Measurements from ENCODE around the gene TSPAN1. TPM values are rescaled to one million over a fixed set of nuclear protein-coding genes. Genes with fewer than 3 reads are reported as not detected.
A peak's percentile ranks its signal among the peaks of the same experiment; 100 is the strongest.

Gene TSPAN1
- total and polyA plus RNA-seq, 4 donors = 0.33 to 7.0 (median 2.1) TPM

DNA sequence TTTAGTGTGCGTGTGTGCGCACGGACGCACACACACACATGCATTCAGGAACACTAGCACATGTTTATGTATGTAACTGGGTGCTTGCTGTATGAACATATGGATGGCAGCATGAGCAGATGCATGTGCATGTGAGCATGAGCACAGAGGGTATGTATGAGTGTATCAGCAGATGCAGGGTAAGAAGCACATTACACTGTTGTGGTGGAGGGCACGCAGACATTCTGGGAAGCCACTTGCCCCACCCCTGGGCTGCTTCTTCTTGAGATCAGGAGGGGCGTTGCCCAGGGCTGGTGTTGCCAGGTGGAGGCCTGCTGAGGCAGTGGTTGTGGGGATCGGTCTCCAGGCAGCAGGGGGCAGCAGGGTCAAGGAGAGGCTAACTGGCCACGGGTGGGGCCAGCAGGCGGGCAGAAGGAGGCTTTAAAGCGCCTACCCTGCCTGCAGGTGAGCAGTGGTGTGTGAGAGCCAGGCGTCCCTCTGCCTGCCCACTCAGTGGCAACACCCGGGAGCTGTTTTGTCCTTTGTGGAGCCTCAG lies 5.3 kb downstream of the TSPAN1 start:
- H3K27me3 ChIP-seq (ENCODE audit: control insufficient read depth in 4 of 4, insufficient read depth in 4 of 4, low read length in 3 of 4) = no peaks in the 10 kb centered on the region
- no peaks in the 10 kb centered on the region for H3K36me3 ChIP-seq (ENCODE audit: control insufficient read depth in 4 of 4, insufficient read depth in 3 of 4, low read depth in 1 of 4, low read length in 3 of 4)
- no peak overlapping the region for H3K9ac ChIP-seq (ENCODE audit: low read depth in 1 of 2, low read length in 2 of 2)
- H3K4me3 ChIP-seq (ENCODE audit: low read depth in 1 of 3, low read length in 3 of 3) = no peak overlapping the region
- 58% methylated on average over 12 of the region's 12 CpGs for WGBS
- DNase-seq (ENCODE audit: low spot score) = no peak
- H3K27ac ChIP-seq (ENCODE audit: low read depth in 1 of 2, low read length in 2 of 2) = no peak overlapping the region
- TF ChIP-seq RXRA (IDR thresholded peaks at IDR 0.05) (no peak), RAD21 (IDR thresholded peaks at IDR 0.05) (peak; percentile 9 to 50), HNF4A (conservative IDR thresholded peaks at IDR 0.05) (no peak), EGR1 (IDR thresholded peaks at IDR 0.05; ENCODE audit: low read depth in 2 of 2) (no peak), TAF1 (conservative IDR thresholded peaks at IDR 0.05) (no peak)
- TF ChIP-seq, protein P1, sequence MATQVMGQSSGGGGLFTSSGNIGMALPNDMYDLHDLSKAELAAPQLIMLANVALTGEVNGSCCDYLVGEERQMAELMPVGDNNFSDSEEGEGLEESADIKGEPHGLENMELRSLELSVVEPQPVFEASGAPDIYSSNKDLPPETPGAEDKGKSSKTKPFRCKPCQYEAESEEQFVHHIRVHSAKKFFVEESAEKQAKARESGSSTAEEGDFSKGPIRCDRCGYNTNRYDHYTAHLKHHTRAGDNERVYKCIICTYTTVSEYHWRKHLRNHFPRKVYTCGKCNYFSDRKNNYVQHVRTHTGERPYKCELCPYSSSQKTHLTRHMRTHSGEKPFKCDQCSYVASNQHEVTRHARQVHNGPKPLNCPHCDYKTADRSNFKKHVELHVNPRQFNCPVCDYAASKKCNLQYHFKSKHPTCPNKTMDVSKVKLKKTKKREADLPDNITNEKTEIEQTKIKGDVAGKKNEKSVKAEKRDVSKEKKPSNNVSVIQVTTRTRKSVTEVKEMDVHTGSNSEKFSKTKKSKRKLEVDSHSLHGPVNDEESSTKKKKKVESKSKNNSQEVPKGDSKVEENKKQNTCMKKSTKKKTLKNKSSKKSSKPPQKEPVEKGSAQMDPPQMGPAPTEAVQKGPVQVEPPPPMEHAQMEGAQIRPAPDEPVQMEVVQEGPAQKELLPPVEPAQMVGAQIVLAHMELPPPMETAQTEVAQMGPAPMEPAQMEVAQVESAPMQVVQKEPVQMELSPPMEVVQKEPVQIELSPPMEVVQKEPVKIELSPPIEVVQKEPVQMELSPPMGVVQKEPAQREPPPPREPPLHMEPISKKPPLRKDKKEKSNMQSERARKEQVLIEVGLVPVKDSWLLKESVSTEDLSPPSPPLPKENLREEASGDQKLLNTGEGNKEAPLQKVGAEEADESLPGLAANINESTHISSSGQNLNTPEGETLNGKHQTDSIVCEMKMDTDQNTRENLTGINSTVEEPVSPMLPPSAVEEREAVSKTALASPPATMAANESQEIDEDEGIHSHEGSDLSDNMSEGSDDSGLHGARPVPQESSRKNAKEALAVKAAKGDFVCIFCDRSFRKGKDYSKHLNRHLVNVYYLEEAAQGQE (IDR thresholded peaks at IDR 0.05) = no peak
- H3K9me3 ChIP-seq (ENCODE audit: control insufficient read depth in 4 of 4, low read length in 3 of 4) = no peaks in the 10 kb centered on the region
- H3K4me1 ChIP-seq (ENCODE audit: control insufficient read depth in 4 of 4, insufficient read depth in 4 of 4, low read length in 3 of 4) = peaks cover 2 to 28% (median 18%) of the 10 kb centered on the region in 4 donors

DNA sequence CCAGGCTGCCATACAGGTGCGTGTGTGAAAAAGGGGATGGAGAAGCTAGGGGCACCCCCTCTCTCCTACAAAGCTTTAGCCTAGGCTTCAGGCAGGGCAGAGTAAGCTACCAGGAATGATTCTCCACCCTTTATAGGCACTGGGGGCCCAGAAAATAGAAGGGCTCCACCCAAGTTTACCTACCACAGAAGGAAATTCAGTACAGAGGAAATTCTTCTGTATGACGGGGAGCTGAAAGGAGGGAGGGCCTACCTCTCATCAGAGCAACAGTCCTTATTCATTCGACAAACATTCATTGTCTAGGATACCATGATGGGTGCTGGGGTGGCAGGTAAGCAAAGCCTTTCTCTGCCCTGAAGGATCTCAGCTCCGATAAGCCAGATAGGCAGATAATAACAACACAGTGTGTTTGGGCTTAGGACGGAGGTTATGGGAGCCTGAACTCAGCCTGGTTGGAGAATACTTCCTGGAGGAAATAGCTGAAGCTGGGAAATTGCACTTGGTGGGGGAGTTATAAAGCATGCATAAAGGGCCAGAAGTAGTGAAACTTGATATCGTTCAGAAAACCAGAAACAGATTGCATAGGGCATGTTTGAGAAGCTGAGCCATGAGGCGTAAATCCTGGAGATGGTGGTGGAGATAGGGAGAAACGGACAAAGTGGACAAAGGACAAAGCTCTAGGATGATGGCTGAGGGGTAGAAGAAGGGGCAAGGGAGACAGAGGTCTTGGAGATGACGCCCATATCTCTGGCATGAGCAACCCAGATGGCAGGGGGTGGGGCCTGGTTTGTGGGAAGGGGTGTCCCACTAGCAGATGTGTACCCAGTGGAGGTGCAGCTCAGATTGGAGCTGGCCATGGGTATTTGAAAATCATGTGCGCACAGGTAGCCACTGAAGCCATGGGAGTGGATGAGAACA lies 6.7 kb downstream of the TSPAN1 start:
- no peaks in the 10 kb centered on the region for H3K9me3 ChIP-seq (ENCODE audit: control insufficient read depth in 4 of 4, low read length in 3 of 4)
- no peaks in the 10 kb centered on the region for H3K27me3 ChIP-seq (ENCODE audit: control insufficient read depth in 4 of 4, insufficient read depth in 4 of 4, low read length in 3 of 4)
- H3K9ac ChIP-seq (ENCODE audit: low read depth in 1 of 2, low read length in 2 of 2) = no peak overlapping the region
- H3K27ac ChIP-seq (ENCODE audit: low read depth in 1 of 2, low read length in 2 of 2) = no peak overlapping the region
- no peak for TF ChIP-seq FOXA1 (IDR thresholded peaks at IDR 0.05)
- no peak for TF ChIP-seq RXRA (IDR thresholded peaks at IDR 0.05)
- TF ChIP-seq, protein P1 (IDR thresholded peaks at IDR 0.05) = no peak
- no peak for TF ChIP-seq RAD21 (IDR thresholded peaks at IDR 0.05)
- TF ChIP-seq, protein P2, sequence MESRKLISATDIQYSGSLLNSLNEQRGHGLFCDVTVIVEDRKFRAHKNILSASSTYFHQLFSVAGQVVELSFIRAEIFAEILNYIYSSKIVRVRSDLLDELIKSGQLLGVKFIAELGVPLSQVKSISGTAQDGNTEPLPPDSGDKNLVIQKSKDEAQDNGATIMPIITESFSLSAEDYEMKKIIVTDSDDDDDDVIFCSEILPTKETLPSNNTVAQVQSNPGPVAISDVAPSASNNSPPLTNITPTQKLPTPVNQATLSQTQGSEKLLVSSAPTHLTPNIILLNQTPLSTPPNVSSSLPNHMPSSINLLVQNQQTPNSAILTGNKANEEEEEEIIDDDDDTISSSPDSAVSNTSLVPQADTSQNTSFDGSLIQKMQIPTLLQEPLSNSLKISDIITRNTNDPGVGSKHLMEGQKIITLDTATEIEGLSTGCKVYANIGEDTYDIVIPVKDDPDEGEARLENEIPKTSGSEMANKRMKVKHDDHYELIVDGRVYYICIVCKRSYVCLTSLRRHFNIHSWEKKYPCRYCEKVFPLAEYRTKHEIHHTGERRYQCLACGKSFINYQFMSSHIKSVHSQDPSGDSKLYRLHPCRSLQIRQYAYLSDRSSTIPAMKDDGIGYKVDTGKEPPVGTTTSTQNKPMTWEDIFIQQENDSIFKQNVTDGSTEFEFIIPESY (IDR thresholded peaks at IDR 0.05) = no peak
- no peak for TF ChIP-seq HNF4A (conservative IDR thresholded peaks at IDR 0.05)
- TF ChIP-seq HNF4G (IDR thresholded peaks at IDR 0.05) = no peak
- no peak for TF ChIP-seq GABPA (IDR thresholded peaks at IDR 0.05 in 1 of 2, conservative IDR thresholded peaks at IDR 0.05 in 1 of 2)
- no peak for TF ChIP-seq JUND (IDR thresholded peaks at IDR 0.05)
- TF ChIP-seq, protein P3, sequence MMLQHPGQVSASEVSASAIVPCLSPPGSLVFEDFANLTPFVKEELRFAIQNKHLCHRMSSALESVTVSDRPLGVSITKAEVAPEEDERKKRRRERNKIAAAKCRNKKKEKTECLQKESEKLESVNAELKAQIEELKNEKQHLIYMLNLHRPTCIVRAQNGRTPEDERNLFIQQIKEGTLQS (IDR thresholded peaks at IDR 0.05) = no peak
- TF ChIP-seq FOXA2 (IDR thresholded peaks at IDR 0.05) = no peak
- TF ChIP-seq, protein P4, sequence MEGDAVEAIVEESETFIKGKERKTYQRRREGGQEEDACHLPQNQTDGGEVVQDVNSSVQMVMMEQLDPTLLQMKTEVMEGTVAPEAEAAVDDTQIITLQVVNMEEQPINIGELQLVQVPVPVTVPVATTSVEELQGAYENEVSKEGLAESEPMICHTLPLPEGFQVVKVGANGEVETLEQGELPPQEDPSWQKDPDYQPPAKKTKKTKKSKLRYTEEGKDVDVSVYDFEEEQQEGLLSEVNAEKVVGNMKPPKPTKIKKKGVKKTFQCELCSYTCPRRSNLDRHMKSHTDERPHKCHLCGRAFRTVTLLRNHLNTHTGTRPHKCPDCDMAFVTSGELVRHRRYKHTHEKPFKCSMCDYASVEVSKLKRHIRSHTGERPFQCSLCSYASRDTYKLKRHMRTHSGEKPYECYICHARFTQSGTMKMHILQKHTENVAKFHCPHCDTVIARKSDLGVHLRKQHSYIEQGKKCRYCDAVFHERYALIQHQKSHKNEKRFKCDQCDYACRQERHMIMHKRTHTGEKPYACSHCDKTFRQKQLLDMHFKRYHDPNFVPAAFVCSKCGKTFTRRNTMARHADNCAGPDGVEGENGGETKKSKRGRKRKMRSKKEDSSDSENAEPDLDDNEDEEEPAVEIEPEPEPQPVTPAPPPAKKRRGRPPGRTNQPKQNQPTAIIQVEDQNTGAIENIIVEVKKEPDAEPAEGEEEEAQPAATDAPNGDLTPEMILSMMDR (IDR thresholded peaks at IDR 0.05; ENCODE audit: low read depth, low read length, missing input control) = no peak
- no peak for TF ChIP-seq NR2F2 (IDR thresholded peaks at IDR 0.05)
- TF ChIP-seq SP1 (IDR thresholded peaks at IDR 0.05) = no peak
- TF ChIP-seq EGR1 (IDR thresholded peaks at IDR 0.05; ENCODE audit: low read depth in 2 of 2) = no peak
- TF ChIP-seq, protein P5, sequence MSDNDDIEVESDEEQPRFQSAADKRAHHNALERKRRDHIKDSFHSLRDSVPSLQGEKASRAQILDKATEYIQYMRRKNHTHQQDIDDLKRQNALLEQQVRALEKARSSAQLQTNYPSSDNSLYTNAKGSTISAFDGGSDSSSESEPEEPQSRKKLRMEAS (IDR thresholded peaks at IDR 0.05) = no peak
- no peak for TF ChIP-seq YY1 (IDR thresholded peaks at IDR 0.05)
- no peak for DNase-seq (ENCODE audit: low spot score)
- H3K36me3 ChIP-seq (ENCODE audit: control insufficient read depth in 4 of 4, insufficient read depth in 3 of 4, low read depth in 1 of 4, low read length in 3 of 4) = no peaks in the 10 kb centered on the region
- H3K4me1 ChIP-seq (ENCODE audit: control insufficient read depth in 4 of 4, insufficient read depth in 4 of 4, low read length in 3 of 4) = peaks cover 4 to 33% (median 18%) of the 10 kb centered on the region in 4 donors
- WGBS = 57% methylated on average over 10 of the region's 10 CpGs
- no peak overlapping the region for H3K4me3 ChIP-seq (ENCODE audit: low read depth in 1 of 3, low read length in 3 of 3)

Data from liver (tissue), 9 donors.